Measurements from ENCODE around the gene LAMB1.

LAMB1 gene
- long read RNA-seq: 0 reads

DNA sequence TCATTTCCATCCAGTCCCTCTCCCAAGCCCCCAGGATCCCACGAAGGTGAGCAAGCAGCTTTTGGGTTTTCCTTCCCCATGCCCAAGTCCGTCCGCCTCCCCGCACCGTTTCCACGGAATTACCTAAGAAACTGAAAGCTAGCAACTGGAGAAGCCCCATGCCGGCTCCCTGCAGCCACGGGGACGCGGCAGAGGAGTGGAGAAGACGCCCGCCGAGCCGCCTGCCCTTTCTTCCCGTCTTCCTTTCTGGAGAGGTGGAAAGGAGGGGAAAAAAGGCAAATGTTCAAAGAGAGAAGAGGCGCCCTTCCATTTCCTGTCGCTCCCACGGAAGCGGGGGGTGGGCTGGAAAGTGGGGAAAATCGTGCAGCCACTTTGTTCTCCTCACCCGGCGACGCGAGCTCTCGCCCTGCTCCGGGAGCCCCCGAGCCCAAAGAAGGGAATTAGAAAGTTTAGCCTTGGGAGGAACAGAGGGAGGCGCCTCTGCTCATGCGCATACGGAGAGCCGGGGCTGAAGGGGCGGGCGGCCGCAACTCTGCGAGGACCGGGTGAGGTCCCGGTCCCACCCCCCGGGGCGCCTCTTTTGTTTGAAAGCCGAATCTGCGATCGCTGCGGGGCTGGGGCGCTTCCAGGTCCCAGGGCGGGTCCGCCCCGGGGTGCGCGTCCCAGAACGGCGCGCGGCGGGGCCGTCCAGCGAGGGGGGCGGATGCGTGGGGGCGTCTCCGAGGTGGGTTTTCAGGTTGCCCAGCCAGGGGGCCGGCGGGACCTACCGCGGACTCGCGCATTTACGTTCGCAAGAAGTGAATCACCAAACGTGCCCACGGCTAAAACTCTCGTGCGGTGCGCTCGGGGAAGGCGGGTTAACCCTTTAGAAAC, at the start of gene LAMB1:
TSS of gene LAMB1 (minus strand) at position 436 of the 873 bp plus-strand sequence. CDS start at position 160, 276 bp downstream.
- Histone ChIP-seq H3K27me3 (ENCODE audit: insufficient read depth, poor library complexity, severe bottlenecking) (peaks cover 58% of the 10 kb centered on the region), H3K27ac (replicated peaks) (no peak within 1 kb of the TSS), H3K4me3 (replicated peaks; ENCODE audit: insufficient read depth, low read length) (peak within 1 kb of the TSS; percentile 10)
- DNase-seq (ENCODE audit: low read depth in 1 of 2, low spot score in 1 of 2): no peak
- TF ChIP-seq, protein P1, sequence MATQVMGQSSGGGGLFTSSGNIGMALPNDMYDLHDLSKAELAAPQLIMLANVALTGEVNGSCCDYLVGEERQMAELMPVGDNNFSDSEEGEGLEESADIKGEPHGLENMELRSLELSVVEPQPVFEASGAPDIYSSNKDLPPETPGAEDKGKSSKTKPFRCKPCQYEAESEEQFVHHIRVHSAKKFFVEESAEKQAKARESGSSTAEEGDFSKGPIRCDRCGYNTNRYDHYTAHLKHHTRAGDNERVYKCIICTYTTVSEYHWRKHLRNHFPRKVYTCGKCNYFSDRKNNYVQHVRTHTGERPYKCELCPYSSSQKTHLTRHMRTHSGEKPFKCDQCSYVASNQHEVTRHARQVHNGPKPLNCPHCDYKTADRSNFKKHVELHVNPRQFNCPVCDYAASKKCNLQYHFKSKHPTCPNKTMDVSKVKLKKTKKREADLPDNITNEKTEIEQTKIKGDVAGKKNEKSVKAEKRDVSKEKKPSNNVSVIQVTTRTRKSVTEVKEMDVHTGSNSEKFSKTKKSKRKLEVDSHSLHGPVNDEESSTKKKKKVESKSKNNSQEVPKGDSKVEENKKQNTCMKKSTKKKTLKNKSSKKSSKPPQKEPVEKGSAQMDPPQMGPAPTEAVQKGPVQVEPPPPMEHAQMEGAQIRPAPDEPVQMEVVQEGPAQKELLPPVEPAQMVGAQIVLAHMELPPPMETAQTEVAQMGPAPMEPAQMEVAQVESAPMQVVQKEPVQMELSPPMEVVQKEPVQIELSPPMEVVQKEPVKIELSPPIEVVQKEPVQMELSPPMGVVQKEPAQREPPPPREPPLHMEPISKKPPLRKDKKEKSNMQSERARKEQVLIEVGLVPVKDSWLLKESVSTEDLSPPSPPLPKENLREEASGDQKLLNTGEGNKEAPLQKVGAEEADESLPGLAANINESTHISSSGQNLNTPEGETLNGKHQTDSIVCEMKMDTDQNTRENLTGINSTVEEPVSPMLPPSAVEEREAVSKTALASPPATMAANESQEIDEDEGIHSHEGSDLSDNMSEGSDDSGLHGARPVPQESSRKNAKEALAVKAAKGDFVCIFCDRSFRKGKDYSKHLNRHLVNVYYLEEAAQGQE (IDR thresholded peaks at IDR 0.05; ENCODE audit: insufficient replicate concordance, low read depth): no peak
- TF ChIP-seq, protein P2, sequence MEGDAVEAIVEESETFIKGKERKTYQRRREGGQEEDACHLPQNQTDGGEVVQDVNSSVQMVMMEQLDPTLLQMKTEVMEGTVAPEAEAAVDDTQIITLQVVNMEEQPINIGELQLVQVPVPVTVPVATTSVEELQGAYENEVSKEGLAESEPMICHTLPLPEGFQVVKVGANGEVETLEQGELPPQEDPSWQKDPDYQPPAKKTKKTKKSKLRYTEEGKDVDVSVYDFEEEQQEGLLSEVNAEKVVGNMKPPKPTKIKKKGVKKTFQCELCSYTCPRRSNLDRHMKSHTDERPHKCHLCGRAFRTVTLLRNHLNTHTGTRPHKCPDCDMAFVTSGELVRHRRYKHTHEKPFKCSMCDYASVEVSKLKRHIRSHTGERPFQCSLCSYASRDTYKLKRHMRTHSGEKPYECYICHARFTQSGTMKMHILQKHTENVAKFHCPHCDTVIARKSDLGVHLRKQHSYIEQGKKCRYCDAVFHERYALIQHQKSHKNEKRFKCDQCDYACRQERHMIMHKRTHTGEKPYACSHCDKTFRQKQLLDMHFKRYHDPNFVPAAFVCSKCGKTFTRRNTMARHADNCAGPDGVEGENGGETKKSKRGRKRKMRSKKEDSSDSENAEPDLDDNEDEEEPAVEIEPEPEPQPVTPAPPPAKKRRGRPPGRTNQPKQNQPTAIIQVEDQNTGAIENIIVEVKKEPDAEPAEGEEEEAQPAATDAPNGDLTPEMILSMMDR (IDR thresholded peaks at IDR 0.05; ENCODE audit: insufficient read depth, low read length): no peak
- TF ChIP-seq POLR2AphosphoS5 (IDR thresholded peaks at IDR 0.05; ENCODE audit: low read depth): no peak
- TF ChIP-seq GABPA (IDR thresholded peaks at IDR 0.05; ENCODE audit: low read depth): no peak
- TF ChIP-seq SPI1 (IDR thresholded peaks at IDR 0.05; ENCODE audit: borderline replicate concordance, low read depth): no peak

DNA sequence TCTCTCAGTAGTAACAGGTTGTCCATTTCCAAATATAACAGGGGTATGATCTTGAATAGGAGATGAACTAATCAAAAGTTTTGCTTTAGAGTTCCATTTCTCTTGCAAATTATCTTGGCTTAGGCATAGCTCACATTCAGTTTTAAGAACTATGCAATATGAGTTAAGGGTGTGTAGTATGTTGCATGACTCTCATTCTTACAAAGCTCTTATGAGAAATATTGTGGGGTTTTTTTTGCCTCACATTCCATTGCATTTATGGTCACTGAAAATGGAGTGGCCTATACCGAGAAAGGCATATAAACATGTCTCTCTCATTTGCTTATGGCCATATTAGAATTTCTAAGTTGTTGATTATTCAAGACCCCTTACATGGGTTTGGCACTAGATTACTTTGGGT, 48.5 kb upstream of the LAMB1 start:
- TF ChIP-seq, protein P2 (IDR thresholded peaks at IDR 0.05; ENCODE audit: insufficient read depth, low read length): no peak
- no peak for TF ChIP-seq SPI1 (IDR thresholded peaks at IDR 0.05; ENCODE audit: borderline replicate concordance, low read depth)
- TF ChIP-seq GABPA (IDR thresholded peaks at IDR 0.05; ENCODE audit: low read depth): no peak
- TF ChIP-seq, protein P1 (IDR thresholded peaks at IDR 0.05; ENCODE audit: insufficient replicate concordance, low read depth): no peak
- TF ChIP-seq POLR2AphosphoS5 (IDR thresholded peaks at IDR 0.05; ENCODE audit: low read depth): no peak
- DNase-seq (ENCODE audit: low read depth in 1 of 2, low spot score in 1 of 2): no peak
- H3K27me3 ChIP-seq (ENCODE audit: insufficient read depth, poor library complexity, severe bottlenecking): peaks cover 8% of the 10 kb centered on the region
- no peak overlapping the region for H3K4me3 ChIP-seq (replicated peaks; ENCODE audit: insufficient read depth, low read length)
- no peak overlapping the region for H3K27ac ChIP-seq (replicated peaks)

DNA sequence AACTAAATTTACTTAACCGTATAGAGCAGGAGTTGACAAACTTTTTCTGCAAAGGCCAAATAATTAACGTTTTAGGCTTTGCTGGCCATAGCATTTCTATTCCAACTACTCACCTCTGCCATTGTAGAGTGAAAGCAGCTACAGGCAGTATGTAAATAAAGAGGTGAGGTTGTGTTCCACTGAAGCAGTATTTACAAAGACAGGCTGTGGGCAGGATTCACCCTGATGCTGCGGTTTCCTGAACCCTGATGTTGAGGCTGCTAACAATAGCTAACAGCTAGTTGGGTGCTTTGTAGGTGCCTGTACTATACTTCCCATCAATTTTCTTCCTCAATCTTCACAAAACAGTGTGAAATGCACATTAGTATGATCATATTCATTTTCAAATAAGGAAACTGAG, 47.0 kb upstream of the LAMB1 start:
- no peak overlapping the region for H3K27ac ChIP-seq (replicated peaks)
- no peak overlapping the region for H3K4me3 ChIP-seq (replicated peaks; ENCODE audit: insufficient read depth, low read length)
- H3K27me3 ChIP-seq (ENCODE audit: insufficient read depth, poor library complexity, severe bottlenecking): peaks cover 8% of the 10 kb centered on the region
- no peak for DNase-seq (ENCODE audit: low read depth in 1 of 2, low spot score in 1 of 2)
- TF ChIP-seq, protein P1 (IDR thresholded peaks at IDR 0.05; ENCODE audit: insufficient replicate concordance, low read depth): no peak
- TF ChIP-seq POLR2AphosphoS5 (IDR thresholded peaks at IDR 0.05; ENCODE audit: low read depth) (no peak), SPI1 (IDR thresholded peaks at IDR 0.05; ENCODE audit: borderline replicate concordance, low read depth) (no peak), GABPA (IDR thresholded peaks at IDR 0.05; ENCODE audit: low read depth) (no peak)
- TF ChIP-seq, protein P2 (IDR thresholded peaks at IDR 0.05; ENCODE audit: insufficient read depth, low read length): no peak

All from HL-60 (cell line).